ENCODE measurements around the gene ENTPD8.

- no peak for TF ChIP-seq ZNF331 (CRISPR knock-in tag; IDR thresholded peaks at IDR 0.05)
- TF ChIP-seq DNMT1 (CRISPR knock-in tag; IDR thresholded peaks at IDR 0.05), result no peak
- no peak for TF ChIP-seq ZFP1 (CRISPR knock-in tag; IDR thresholded peaks at IDR 0.05)
- TF ChIP-seq BCL3 (CRISPR knock-in tag; IDR thresholded peaks at IDR 0.05), result no peak
- TF ChIP-seq ZBTB8A (CRISPR knock-in tag; IDR thresholded peaks at IDR 0.05; ENCODE audit: borderline replicate concordance, low read depth), result no peak
- no peak for TF ChIP-seq HMGA1 (CRISPR knock-in tag; conservative IDR thresholded peaks at IDR 0.05)
- TF ChIP-seq, protein P1, sequence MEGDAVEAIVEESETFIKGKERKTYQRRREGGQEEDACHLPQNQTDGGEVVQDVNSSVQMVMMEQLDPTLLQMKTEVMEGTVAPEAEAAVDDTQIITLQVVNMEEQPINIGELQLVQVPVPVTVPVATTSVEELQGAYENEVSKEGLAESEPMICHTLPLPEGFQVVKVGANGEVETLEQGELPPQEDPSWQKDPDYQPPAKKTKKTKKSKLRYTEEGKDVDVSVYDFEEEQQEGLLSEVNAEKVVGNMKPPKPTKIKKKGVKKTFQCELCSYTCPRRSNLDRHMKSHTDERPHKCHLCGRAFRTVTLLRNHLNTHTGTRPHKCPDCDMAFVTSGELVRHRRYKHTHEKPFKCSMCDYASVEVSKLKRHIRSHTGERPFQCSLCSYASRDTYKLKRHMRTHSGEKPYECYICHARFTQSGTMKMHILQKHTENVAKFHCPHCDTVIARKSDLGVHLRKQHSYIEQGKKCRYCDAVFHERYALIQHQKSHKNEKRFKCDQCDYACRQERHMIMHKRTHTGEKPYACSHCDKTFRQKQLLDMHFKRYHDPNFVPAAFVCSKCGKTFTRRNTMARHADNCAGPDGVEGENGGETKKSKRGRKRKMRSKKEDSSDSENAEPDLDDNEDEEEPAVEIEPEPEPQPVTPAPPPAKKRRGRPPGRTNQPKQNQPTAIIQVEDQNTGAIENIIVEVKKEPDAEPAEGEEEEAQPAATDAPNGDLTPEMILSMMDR (CRISPR knock-in tag; IDR thresholded peaks at IDR 0.05), result no peak
- no peak for TF ChIP-seq SMC3 (IDR thresholded peaks at IDR 0.05; ENCODE audit: low read length)
- no peak for TF ChIP-seq HOXD1 (CRISPR knock-in tag; IDR thresholded peaks at IDR 0.05)
- TF ChIP-seq MBNL3 (CRISPR knock-in tag; conservative IDR thresholded peaks at IDR 0.05), result no peak
- no peak for TF ChIP-seq ZNF512 (CRISPR knock-in tag; IDR thresholded peaks at IDR 0.05)
- TF ChIP-seq JUN (CRISPR knock-in tag; IDR thresholded peaks at IDR 0.05), result no peak
- no peak for TF ChIP-seq EP300 (IDR thresholded peaks at IDR 0.05; ENCODE audit: low read depth in 2 of 2, low read length in 2 of 2)
- no peak for TF ChIP-seq EP300 (CRISPR knock-in tag; IDR thresholded peaks at IDR 0.05; ENCODE audit: borderline replicate concordance)
Measured at GRCh38 chr9:137427454-137428310, 13.5 kb downstream of the ENTPD8 start.
